T-helper 2 cell treated with Interferon-gamma antibody and Interleukin-4, amounts not matched to agents 100 ng/mL and 5 ng/mL, for 36 hours (primary cell): Measurements from ENCODE around the gene MEGF11. TPM values are rescaled to one million over a fixed set of nuclear protein-coding genes. Genes with fewer than 3 reads are reported as not detected.
"Not testable (repeated sequence)": the region's sequence is repeated elsewhere in the genome, so short reads cannot be mapped to it uniquely, and the experiment has no call there.

Experiments
- intact Hi-C: fragments of 100-400 bp; cut with micrococcal nuclease; formaldehyde crosslinking; loops from one replicate; pipeline ENCODE4 v1.15.1; 2023
- total RNA-seq: library from RNA; stranded (reverse); gene quantifications from 2 replicates; pipeline ENCODE4 v1.2.3, GENCODE V29; 2022

Gene MEGF11
- total RNA-seq, 1 donor from 2014 or later: 0.23 TPM

DNA sequence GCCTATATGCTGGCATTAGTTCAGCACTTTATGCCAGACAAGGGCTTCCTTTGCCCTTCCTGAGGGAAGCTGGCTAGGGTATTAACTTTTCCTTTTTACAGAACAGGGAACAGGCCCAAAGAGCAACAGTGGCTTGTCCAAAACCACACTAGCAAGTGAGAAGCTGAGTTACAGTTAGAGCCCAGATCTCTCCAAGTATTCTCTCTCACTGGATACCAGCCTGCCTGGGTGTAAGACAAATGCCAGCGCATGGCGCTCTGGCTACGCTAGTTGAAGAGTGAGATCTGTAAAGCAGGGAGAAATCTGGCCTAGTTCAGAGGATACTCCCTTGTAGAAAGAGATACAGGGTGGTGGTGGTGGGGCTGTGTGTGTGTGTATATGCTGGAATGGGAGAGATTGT lies 345.9 kb downstream of the MEGF11 start:
- intact Hi-C loops: no loop called here

DNA sequence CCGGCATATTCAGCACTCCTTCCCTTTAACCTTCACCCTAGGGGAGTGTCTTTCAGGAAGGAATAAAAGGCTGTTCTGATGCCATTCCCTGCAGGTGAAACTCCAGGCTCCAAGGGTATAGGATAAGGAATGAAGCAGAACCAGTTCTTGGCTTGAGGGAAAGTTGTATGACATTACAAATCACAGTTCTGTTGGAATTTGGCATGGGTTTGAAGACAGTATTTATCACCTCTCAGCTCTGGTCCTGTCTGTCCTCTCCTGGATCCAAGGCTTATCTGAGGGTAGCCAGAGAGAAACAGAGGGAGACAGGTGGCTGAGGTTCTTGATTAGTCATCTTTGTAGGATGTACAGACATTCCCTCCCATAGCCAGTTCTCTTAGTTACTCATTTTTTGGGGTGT lies 347.2 kb downstream of the MEGF11 start:
- intact Hi-C loops: no loop called here

DNA sequence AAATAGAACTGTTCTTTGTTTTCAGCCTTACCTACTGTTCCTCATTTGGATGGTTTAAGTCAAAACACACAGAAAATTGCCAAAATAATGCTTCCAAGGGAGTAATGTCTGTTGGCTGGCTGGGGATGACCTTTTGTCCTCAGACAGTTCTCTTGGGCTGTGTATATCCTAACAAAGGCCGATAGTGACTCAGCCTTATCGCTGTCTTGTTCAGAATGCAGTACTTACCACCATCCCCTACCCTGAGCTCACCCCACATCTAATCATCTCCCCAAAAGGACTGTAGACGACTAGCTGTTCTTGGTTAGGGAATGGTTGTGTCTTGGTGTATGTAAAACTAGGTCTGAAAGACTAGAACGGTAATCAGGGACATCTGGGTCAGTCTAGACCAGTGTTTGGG lies 349.2 kb downstream of the MEGF11 start:
- intact Hi-C loops: no loop called here

DNA sequence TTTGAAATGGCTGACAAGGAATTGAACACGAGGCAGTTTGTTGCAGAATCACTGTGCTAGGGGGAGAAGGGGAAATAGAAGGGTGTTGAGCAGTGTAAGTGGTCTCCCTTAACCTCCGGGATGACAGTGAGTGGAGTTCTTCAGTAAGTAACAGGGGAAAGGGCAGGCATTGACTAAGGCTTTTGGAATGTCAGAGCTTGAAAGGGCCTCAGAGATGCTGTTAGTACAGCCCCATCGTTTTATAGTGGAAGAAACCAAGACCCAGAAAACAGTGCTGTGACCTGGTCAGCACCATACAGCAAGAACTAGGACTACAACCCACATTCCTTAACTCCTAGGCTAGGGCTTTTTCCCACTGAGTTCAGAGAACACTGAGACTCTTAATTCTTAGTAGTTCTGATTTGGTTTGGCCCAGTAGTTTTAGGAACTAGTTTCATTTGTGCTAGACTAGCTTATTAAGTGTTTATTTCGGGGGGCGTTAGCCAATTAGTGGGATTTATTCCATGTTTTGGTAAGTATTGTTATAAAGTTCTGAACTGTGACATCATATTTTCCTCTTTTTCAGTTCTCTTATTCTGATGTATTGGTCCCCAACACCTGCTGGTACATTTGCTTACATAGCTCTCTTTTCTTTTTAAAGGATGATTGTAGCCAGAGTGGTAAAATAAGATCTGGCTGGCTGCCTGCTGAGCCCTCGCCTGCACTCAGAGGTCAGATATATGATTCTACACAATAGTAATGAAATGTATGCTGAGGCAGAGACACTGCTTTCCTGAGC lies 350.1 kb downstream of the MEGF11 start:
- intact Hi-C loops: no loop called here

DNA sequence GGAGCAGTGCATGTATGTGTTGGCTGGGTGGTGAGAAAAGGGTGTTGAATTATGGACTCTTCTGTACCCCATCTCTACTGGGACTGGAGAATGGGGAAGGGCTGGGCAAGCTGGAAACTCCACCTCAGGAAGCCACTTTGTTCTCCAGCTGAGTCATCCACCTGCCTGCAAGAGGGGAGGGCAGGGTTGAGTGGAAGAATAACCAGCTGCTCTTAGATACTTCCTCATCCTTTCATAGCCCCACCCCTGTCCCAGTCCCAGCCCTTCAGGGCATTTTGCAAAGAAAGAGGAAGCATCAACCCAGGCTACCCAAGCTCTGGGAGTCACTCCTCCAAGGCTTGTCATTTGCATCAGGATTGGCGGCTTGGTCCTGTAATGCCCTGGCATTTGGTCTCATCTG lies 351.2 kb downstream of the MEGF11 start:
- intact Hi-C loops: no loop called here

DNA sequence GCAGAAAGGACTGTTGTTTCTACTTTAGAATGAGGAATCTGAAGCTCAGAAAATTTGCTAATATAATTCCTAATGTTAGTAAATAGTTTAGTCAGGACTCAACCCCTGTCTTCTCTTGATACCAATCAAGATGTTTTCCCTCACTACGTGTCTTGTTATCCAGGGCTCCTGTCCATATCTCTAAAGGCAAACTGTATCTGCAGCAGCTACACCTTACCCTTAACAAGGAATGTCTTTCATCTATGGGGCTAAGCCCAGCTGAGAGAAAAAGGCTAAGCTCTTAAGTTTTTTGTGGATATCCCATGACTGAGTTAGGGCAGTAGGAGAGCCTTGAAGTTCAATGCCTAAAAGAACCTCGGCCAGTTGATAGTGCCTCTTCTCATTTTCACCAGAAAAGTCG lies 351.7 kb downstream of the MEGF11 start:
- intact Hi-C loops: no loop called here

DNA sequence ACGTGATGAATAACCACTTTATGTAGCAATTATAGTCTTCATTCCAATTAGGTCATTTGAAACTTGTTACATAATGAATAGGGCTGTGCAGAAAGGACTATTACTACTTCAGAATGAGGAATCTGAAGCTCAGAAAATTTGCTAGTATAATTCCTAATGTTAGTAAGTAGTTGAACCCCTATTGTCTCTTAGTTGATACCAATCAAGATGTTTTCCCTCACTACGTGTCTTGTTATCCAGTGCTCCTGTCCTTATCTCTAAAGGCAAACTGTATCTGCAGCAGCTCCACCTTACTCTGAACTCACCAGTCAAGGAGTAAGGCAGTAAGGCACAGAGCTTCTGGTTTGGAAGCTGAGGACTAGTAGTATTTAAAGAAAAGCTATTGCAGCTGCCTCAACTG lies 352.2 kb downstream of the MEGF11 start:
- intact Hi-C loops: no loop called here

DNA sequence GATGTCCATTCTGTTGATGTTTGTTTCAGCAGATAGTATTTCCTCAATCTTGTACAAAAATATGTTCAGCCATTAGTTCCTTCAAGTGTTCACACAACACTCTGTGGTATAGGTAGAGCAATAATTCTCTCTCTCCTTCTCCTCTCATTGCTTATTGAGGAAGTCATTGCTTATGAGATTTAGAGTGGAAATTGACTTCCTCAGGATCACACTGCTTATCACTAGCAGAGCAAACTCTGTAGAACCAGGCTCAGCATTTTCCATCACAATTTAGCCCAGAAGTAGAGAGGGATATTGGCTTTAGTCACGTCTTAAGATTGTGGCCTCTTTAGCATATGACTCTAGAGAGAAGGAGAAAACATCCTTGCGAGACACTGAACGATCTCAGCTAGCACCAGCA lies 353.1 kb downstream of the MEGF11 start:
- intact Hi-C loops: no loop called here

DNA sequence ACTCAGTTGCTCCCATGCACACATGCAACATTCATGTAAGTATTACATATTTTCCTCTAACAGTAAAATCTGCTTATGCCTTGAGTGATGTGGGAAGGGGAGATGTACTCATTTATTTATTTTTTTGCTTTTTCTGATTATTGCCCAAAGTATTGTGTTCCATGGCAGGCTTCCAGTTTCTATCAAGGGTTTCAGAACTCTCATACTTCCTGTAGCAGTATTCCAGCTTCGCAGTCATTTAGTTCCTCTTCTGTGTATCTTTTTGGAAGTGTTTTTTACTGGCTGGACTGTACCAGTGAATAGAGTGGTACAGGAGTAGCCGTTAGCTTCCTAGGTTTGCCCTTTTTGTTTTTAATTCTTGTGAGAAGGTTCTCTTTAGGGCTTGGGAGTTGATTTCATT lies 357.3 kb downstream of the MEGF11 start:
- intact Hi-C loops: no loop called here

DNA sequence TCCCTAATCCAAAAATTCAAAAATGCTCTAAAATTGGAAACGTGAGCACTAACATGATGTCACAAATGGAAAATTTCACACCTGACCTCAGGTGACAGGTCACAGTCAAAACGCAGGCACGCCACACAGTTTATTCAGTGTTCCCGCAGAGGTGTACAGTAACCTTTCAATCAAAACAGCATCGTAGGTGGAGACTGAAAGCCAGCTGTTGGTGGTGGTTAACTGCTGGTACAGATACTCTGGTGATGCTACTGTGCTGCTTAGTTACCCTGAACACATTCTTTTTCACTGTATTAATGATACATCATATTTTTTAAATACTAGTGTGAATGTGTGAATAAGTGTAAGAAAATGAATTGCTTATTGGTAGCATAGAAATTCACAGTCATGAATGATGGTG lies 360.5 kb downstream of the MEGF11 start:
- intact Hi-C loops: no loop called here

DNA sequence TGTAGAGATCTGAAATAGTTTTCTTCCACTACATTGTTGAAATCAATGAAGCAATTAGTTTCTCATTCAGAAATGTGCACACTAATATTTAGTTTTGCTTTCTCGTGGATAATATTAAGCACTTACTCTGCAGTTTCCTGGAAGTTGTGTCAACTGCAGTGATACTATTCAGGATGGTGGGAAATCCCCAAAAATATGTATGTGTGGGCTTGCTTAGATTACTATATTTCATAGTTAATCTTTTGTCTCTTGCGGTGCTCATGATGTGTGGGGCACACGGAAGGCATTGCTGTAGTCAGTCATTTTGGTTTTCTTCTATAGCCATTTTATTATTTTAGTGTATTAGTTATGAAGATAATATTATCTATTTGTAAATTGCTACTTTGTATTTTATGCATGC lies 364.6 kb downstream of the MEGF11 start:
- intact Hi-C loops: loop anchor here (10.0 kb wide), 1 partner anchor 406 kb away; the partner anchor contains the start of gene DIS3L

DNA sequence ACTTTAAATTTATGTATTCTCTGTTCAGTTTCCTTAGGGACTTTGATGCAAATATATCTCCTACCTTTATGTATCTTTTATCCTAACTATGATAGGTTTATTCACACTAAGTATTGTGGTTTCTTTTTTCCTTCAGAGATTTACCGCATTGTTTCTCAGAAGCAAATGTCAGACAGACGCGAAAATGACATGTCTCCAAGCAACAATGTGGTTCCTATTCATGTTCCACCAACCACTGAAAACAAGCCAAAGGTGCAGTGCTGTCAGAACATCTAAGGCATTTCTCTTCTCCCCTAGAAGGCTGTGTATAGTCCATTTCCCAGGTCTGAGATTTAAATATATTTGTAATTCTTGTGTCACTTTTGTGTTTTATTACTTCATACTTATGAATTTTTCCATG lies 366.0 kb downstream of the MEGF11 start:
- intact Hi-C loops: loop anchor here (2.0 to 10.0 kb wide), 2 partner anchors 17 to 407 kb away; partner anchors contain the start of gene DIS3L

DNA sequence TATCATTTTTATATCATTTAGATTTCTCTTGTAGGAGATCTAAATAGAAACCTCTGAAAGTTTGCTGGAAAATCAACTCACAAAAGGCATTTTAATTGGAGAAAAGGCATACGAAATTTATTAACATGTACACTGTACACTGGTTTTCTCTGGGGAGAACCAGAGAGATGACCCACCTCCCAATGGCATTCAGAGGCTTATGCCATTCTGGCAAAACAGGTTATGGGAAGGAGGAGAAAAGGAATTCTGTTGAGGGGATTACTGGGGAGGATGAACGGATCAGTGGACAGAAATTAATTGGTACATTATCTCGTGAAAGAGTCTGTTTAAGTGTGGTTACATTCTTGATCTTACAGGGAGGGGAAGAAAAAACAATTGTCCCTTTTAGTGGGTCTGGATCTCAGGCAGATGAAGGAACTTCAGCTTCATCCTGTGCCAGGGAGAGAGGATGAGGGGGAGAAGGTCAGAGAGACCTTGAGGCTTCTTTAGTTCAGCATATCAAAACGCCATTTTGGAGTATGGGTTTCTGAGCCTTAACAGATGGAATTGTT lies 367.8 kb downstream of the MEGF11 start:
- intact Hi-C loops: loop anchor here (2.0 to 10.0 kb wide), 2 partner anchors 15 to 409 kb away; partner anchors contain the start of gene DIS3L

DNA sequence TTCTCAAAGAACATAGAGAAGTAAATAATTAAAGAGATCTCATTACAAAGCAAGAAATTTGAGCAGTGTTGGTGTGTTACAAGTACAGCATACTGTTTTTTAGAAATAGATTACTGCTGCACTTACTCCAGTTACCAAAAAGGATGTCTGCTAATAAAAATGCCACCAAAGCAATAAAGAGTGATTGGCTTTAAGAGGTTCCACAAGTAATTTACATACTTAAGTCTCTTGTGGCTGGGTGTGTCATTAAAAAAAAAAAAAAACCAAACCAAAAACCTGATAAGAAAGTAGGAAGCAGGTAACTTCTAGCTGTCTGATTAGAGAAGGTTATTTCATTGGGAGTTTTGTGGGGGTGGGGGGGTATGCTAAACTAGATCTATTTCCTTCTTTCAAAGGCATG lies 369.0 kb downstream of the MEGF11 start:
- intact Hi-C loops: loop anchor here (10.0 kb wide), 1 partner anchor 410 kb away; the partner anchor contains the start of gene DIS3L

DNA sequence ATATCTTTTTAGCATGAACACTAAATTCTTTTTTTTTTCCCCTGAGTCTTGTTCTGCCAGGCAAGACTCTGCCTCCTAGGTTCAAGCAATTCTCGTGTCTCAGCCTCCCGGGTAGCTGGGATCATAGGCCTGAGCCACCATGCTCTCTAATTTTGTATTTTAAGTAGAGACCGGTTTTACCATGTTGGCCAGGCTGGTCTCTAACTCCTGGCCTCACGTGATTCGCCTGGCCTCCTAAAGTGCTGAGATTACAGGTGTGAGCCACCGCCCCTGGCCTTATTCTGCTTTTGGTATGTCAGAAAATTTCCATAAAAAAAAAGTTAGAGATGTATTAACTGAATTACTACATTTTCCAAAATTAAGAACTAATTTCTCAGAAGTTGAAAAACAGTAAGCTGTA lies 370.0 kb downstream of the MEGF11 start:
- intact Hi-C loops: loop anchor here (10.0 kb wide), 1 partner anchor 411 kb away; the partner anchor contains the start of gene DIS3L

DNA sequence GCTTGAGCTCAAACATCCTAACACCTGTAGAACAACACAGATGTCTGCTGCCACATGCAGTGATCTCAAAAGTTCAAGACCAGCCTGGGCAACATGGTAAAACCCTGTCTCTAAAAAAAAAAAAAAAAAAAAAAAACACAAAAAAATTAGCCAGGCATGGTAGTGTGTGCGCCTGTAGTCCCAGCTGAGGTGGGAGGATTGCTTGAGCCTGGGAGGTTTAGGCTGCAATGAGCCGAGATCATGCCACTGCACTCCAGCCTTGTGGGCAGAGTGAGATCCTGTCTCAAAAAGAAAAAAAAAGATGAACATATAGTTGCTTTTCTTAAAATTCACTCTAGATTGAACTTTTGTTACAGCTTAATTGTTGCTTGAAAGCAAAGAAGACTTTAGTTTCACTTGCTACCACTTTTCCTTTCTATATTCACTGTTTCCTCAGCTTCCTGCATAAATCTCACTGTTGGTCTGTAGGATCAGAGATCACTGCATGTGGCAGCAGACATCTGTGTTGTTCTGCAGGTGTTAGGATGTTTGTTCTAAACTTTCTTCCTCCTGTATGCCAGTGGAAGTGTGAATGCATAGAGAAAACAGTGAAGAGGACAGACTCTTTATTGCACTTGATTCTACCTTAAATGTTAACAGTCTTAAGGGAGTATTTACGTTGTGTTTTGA lies 371.6 kb downstream of the MEGF11 start:
- intact Hi-C loops: loop anchor here (10.0 kb wide), 1 partner anchor 413 kb away; the partner anchor contains the start of gene DIS3L

DNA sequence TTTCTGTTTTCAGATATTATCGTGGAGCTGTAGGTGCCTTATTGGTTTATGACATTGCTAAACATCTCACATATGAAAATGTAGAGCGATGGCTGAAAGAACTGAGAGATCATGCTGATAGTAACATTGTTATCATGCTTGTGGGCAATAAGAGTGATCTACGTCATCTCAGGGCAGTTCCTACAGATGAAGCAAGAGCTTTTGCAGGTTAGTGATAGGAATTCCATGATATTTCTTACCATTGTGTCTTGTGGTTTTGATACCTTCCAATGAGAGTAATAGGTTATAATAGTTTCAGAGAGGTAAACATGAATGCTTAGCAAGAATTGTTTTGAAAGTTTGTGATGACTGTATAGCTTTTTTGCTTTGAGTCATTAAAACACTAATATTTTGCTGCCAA lies 375.8 kb downstream of the MEGF11 start:
- intact Hi-C loops: no loop called here

DNA sequence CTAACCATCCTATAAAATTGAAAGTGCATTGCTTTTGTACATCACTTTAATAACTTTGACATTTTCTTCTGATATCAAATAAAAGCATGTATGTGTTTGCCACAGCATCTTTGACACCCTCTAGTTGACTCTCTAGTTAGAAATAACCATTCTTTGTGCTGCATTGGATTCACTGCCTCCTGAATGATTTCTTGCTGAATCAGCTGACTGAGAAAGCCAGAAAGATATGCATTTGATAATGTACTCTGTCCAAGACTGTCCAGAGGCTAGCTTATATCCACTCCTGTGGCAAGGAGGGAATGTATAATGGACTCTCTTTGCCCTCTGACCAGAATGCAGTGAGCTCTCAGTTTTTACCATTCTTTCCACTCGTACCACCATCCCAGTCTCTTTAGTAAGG lies 378.1 kb downstream of the MEGF11 start:
- intact Hi-C loops: no loop called here

DNA sequence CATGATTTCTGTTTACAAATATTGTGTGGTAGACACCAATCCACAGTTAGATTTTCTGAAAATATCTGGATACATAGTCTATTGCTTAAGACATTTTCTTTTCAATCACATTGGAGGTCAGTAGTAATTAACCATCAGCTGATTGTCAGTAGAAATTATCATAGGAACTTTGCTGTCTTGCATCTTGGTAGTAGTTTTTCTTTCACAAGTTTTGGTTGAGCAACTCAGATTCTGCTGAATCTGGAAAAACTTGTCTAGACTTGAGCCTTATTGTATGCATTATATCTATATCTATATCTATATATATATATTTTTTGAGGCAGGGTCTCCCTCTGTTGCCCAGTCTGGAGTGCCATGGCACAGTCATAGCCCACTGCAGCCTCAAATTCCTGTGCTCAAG lies 380.3 kb downstream of the MEGF11 start:
- intact Hi-C loops: no loop called here

DNA sequence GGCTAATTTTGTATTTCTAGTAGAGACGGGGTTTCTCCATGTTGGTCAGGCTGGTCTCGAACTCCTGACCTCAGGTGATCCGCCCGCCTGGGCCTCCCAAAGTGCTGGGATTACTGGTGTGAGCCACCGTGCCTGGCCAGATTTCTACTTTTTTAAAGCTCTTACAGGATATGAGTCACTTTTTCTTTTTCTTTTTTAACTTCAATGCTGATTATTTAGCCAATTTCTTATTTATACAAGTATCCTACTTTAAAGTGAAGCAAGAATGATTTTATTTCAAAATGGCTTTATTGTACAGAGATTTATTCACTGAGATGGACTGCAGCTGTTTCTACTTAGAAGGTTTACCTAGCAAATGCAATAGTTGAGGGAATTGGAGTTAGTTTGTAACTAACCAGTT lies 381.0 kb downstream of the MEGF11 start:
- intact Hi-C loops: not testable (repeated sequence)

DNA sequence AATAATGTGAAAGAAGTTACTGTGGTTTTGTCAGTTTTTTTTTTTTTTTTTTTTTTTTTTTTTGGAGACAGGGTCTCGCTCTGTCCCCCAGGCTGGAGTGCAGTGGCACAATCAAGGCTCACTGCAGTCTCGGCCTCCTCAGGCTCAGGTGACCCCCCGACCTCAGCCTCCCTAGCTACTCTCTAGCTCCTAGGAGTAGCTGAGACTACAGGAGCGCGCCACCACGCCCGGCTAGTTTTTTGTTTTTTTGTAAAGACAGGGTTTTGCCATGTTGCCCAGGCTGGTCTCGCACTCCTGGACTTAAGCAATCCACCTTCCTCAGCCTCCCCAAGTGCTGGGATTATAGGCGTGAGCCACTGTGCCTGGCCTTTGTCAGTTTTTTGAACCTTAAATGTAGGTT lies 381.7 kb downstream of the MEGF11 start:
- intact Hi-C loops: loop anchor here (2.0 kb wide), 1 partner anchor 15 kb away; no protein-coding TSS in a partner anchor

DNA sequence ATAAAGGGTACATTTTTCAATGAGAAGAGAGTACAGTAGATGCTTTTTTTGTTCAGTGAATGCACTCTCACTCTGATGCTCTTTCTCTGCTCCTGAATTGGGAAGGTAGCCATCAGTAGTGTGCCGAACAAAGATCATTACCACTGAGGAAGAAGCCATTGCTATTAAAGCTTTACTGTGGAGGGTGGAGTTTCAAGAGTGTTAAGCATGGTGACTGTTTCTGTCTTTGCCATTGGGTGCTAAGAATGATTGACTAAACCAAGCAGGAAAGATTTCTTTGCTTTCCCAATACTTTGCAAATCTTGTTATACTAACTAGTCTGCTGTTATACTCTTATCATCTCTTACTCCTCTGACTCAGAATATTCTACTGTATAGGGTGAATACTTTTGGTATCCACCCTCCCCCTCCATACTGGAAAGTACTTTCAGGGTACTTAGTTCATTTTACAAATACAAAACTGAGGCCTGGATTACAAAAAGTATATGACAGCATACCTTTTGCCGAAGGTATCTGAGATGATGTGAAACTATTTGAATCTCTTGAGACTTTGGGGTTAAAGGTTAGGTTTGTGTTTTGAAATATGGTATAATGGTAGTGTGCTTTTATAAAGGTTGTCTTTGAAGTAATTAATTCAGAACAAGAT lies 382.5 kb downstream of the MEGF11 start:
- intact Hi-C loops: loop anchor here (2.0 kb wide), 1 partner anchor 16 kb away; no protein-coding TSS in a partner anchor
